GM12872 (cell line): ENCODE results near the gene SEC24C.
"Not testable (repeated sequence)": the region's sequence is repeated elsewhere in the genome, so short reads cannot be mapped to it uniquely, and the experiment has no call there.

Experiments
- CTCF ChIP-seq: IDR thresholded peaks from 3 replicates; pipeline ENCODE4 v1.5.1; 2011; ENCODE audit warnings: low read depth, mild to moderate bottlenecking, low read length, moderate library complexity; ENCODE audit not compliant: insufficient read depth

Gene SEC24C, protein sequence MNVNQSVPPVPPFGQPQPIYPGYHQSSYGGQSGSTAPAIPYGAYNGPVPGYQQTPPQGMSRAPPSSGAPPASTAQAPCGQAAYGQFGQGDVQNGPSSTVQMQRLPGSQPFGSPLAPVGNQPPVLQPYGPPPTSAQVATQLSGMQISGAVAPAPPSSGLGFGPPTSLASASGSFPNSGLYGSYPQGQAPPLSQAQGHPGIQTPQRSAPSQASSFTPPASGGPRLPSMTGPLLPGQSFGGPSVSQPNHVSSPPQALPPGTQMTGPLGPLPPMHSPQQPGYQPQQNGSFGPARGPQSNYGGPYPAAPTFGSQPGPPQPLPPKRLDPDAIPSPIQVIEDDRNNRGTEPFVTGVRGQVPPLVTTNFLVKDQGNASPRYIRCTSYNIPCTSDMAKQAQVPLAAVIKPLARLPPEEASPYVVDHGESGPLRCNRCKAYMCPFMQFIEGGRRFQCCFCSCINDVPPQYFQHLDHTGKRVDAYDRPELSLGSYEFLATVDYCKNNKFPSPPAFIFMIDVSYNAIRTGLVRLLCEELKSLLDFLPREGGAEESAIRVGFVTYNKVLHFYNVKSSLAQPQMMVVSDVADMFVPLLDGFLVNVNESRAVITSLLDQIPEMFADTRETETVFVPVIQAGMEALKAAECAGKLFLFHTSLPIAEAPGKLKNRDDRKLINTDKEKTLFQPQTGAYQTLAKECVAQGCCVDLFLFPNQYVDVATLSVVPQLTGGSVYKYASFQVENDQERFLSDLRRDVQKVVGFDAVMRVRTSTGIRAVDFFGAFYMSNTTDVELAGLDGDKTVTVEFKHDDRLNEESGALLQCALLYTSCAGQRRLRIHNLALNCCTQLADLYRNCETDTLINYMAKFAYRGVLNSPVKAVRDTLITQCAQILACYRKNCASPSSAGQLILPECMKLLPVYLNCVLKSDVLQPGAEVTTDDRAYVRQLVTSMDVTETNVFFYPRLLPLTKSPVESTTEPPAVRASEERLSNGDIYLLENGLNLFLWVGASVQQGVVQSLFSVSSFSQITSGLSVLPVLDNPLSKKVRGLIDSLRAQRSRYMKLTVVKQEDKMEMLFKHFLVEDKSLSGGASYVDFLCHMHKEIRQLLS

DNA sequence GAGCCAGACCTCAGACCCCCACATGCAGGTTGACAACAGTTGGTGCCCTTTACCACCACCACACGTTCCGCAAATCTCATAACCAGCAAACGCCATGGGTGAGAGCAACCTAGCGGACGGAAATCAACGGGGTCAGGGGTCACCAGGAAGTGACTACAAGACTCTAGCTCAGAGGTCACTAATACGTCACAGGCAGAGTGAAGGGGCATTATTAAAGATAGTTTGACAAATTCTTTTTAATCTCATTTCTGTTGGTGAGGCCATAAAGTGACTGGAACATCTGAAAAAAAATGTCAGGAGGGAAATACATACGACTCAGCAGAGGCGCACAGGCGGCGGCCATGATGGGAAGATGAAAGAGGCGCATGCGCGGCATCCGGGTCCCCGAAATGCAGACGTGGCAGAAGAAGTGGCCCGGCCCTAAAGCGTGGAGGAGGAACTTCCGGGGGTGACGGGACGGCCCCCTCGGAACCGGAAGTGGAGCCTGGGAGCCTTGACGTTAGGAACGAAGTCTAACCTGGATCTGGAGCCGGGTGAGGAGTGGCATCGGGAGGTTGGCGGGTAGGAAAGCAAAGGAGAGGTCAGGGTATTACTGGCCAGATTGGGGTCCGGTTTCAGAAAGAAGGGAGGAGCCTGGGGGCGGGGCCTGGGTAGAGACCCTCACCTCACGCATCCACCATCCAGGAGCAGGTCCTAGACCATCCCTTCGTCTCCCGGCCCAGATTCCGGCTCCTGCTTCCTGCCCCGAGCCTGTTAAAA lies at the start of gene SEC24C:
TSS of gene SEC24C (plus strand) at position 468 of the 759 bp plus-strand sequence. CDS start 2,461 bp downstream, outside the sequence.
- no peak for TF ChIP-seq CTCF

DNA sequence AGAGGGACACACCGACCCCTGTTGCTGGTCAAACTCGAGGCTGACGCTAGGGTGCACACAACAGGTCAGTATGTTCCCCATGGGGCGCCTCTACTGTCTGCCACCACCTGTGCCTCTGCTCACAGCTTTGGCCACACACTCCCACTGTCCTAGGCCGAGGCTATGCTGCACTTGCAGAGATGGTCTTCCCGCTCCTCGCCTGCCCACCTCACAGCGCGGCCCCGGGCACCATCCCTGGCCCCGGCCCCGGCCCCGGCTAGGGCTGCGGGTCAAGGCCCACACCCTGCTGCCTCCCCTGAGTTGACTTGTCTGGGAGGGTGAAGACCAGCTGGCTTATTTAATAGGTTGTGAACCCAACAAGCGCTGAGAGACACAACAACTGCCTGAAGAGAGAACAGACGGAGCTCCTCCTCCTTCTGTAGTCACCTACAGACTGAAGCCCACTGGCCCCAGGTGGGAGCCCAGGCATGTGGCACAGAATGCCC lies 46.5 kb upstream of the SEC24C start, which contains the start of gene AGAP5:
TSS of gene AGAP5 (minus strand) at position 435 of the 485 bp plus-strand sequence. CDS start at position 81, 354 bp downstream.
- not testable (repeated sequence) for TF ChIP-seq CTCF

- no peak for TF ChIP-seq CTCF
Observed at GRCh38 chr10:73716251-73716650, 27.9 kb upstream of the SEC24C start.

GRCh38 chr10:73717556-73717955 lies 26.6 kb upstream of the SEC24C start:
- TF ChIP-seq CTCF = no peak

DNA sequence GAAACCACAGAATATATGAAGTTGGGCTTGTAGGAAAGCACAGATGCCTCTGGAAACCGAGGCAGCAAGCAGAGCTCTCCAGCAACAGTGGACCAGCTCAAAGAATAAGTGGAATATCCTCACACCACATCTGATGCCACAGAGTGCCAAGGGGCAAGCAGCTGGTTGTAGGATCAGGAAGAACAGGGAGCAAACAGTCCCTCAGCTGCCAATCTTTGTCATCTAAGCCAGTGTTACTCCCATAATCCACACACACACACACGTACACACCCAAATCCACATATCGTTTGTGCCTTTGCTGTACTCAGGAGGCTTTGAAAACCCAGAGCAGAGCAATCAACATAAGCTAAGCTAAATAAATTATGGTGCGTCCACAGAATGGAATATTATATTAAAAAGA lies 20.7 kb upstream of the SEC24C start:
- no peak for TF ChIP-seq CTCF

DNA sequence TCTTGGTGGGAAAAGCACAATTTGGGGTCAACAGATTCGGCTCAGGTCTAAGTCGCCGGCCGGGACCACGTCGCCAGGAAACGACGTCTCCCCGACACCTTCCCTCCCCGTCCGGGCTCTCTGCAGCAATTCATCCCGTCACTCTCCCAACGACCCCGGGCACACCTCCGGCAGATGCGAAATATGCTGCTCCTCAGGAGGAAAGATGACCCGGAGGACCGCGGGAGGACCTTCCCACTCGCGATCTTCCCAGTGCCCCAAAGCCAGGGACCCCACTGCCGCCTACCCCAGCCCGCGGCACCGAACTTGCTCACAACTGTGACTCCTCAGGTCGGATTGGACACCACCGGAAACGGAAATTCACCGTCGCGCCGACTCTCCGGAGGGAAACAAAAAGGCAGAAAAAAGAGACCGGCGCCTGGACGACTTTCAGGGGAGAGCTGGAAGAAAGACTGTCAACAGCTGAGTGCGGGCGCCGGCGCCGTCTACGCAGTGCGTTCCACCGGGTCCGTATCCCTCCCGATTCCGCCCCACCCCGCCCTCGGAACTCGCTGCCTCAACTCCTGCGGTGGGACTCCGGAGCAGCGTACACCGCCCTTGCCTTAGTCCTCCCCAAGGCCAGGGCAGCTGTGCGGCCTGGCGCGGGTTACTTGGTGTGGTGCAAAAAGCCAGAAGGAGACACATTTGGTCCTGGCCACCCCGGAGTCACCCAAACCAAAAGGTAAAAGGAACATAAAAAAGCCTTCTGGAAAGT lies 13.8 kb upstream of the SEC24C start:
- TF ChIP-seq CTCF = no peak
